OCI-M1 (cell line): ENCODE results near the gene ENOX1.
A peak's percentile ranks its signal among the peaks of the same experiment; 100 is the strongest.
"Not testable (repeated sequence)": the region's sequence is repeated elsewhere in the genome, so short reads cannot be mapped to it uniquely, and the experiment has no call there.

ENCODE experiments used
- DNase-seq: peaks from one replicate; lab custom pipeline; 2025; lab: John Stamatoyannopoulos, UW

The ENOX1 gene

DNA sequence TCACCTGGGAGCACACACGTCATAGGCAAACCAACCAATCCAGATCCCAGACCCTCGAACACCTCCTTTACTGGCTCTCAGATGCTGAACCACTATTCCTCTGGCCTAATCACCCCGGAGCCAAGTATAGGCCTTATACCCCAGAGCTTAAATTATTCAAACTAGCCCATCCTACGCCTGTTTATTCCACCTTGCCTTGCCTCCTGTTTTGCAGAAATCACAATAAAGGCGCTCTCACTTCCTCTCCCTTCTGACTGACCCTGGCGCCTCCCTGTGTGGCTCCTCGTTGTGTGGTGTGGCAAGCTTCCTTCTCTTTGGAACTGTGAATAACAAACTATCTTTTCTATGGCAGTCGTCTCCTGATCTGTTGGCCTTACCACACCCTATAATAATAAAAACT, 354.9 kb downstream of the ENOX1 start:
- DNase-seq = no peak

DNA sequence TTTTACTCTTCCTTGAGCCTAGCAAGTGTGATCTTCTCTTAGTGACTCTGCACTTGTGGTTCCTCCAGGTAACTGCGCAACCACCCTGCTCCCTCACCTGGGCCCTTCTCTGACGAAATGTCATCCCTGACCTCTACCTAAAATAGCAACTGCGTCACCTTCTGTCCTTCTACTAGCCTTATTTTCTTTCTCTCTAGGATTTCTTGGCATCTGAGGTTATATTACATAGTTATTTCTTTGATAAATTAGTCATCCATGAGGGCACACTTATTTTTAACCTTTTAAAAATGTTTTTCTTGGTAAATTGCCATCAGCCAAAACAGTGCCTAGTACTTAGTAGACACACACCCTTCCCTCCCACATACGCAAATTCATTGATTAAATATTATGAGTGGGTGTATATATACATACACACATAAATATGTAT, 355.5 kb downstream of the ENOX1 start:
- DNase-seq = no peak

DNA sequence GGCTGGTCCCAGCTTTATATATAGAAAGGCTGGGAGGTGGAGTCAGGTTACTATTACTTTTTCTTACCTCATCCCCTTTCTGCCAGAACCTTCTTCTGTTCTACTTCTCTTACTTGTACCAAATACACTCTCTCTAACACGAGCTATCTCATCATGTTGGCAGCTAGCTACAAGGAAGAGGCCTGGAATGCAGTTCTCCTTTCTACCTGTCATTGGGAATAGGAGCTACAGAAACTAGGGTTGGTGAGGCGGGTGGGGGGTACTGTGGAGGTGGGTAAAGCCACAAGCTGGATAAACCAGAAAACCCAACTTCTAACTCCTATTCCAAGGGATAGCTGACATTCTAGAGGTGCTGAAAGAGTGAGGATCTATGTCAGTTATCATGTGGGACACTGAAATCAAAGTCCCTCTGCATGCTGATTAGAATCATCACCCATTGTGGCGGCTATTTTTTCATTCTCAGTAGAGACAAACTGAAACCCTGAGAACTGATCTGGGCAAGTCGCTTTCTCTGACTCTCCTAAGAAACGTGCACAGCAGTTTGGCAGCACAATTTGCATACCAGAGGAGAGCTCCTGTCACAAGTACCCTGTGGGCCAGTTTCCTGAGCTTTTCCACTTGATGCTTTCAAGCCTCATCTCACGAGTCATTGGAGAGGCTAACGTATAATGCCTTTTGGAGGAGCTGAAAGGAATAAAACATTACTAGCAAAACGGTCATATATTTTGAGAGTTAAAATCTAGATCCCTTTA, 358.1 kb downstream of the ENOX1 start:
- no peak for DNase-seq

DNA sequence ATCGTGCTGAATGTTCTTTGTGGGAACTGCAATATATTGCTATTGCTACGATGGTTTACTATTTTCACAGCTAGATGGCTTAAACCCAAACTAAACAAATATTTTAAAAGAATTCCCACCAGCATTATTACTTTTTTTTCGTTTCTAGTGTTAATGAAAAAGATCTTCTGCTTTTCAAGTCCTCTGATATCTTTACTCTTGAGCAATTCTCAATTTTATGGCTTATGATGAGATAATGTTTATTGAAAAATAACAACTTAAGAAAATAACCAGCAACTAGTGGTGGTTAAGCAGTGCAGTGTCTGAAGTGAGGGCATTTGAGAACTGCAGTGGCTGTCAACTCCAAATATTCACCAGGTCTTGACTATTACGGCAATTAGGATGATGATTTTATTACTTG, 360.4 kb downstream of the ENOX1 start:
- DNase-seq = no peak

DNA sequence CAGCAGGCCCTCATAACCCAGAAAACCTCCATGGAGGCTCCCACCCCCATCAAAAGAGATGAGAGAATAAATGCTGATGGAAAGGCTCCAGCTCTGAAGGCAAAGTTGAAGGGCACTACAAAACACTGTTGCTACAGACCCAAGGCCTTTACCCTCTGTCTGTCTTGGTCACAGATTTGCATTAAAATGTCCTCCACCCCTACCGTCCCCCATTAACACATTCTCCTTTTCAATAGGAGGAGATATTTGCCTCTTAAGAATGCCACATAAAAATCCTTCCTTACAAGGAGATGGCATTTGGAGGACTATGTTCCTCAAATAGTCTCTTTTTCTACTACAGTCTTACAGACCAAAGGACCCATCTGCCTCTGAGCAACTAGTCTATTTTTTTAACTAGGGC, 361.5 kb downstream of the ENOX1 start:
- DNase-seq = no peak

DNA sequence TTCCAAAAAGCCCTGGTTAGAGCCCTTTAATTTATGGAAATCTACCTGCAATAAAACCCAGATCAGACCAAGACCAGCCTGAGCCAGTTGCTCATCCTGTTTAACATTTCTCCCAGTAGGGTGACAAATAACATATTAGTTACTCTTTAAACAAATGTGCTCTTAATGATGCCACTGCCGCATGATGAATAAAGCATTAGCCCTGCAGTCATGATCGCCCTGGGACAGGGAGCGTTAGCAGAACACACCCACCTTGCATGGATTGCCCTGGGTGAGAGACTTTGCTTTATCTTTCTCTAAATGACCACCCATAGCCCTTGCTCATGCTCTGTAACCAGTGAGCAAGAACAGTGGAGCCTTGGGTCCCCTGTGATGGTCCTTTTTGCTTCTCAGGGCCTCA, 362.4 kb downstream of the ENOX1 start:
- no peak for DNase-seq

DNA sequence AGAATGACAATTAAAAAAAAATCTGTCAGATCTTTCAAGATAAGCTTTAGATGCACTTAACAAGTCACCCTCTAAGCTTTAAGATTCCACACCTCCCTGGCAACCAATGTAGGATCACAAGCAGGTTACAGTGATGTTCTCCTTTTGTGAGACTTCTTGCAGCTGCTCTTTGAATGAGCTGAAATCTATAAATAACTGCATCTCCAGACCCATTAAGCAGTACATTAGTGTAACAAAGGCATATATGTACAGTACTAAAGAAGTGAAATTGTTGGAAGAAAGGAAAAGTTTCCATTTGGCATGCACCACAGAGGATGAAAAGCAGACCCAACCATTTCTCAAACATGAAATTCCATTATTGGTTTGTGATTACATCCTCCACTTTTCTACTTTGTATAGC, 364.7 kb downstream of the ENOX1 start:
- no peak for DNase-seq

DNA sequence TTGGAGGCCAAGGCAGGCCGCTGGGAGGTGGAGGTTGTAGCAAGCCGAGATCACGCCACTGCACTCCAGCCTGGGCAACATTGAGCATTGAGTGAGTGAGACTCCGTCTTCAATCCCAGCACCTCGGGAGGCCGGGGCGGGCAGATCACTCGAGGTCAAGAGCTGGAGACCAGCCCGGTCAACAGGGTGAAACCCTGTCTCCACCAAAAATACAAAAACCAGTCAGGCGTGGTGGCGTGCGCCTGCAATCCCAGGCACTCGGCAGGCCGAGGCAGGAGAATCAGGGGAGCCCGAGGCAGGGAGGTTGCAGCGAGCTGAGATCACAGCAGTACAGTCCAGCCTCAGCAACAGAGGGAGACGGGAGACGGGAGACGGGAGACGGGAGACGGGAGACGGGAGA, 369.9 kb downstream of the ENOX1 start:
- DNase-seq = not testable (repeated sequence)

DNA sequence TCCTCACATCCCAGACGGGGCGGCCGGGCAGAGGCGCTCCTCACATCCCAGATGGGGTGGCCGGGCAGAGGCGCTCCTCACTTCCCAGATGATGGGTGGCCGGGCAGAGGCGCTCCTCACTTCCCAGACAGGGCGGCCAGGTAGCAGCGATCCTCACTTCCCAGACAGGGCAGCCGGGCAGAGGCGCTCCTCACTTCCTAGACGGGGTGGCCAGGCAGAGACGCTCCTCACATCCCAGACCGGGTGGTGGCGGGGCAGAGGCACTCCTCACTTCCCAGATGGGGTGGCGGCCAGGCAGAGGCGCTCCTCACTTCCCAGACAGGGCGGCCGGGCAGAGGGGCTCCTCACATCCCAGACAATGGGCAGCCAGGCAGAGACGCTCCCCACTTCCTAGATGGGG, 370.4 kb downstream of the ENOX1 start:
- not testable (repeated sequence) for DNase-seq

DNA sequence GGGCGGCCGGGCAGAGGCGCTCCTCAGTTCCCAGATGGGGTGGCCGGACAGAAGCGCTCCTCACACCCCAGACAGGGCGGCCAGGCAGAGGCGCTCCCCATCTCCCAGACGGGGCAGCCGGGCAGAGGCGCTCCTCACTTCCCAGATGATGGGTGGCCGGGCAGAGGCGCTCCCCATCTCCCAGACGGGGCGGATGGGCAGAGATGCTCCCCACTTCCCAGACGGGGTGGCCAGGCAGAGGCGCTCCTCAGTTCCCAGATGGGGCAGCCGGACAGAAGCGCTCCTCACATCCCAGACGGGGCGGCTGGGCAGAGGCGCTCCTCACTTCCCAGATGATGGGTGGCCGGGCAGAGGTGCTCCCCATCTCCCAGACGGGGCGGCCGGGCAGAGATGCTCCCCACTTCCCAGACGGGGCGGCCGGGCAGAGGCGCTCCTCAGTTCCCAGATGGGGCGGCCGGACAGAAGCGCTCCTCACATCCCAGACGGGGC, 370.8 kb downstream of the ENOX1 start:
- not testable (repeated sequence) for DNase-seq

DNA sequence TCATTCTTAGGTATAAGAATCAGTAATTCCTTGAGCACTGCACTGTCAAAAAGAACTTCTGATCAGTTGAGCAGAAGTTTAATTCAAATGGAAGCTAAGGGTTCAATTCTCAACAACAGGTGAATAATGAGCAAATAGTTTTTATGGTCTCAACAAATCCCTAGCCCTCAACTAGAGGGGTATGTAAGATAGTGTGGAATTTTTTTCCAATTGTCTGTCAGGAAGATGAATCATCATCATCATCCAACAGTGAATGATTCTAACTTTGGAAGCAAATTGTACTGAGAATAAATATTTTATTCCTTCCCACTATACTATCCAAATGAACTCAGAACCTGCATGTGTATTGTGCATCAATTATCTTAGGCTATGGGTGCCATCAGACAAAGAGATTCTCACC, 372.7 kb downstream of the ENOX1 start:
- DNase-seq = no peak

DNA sequence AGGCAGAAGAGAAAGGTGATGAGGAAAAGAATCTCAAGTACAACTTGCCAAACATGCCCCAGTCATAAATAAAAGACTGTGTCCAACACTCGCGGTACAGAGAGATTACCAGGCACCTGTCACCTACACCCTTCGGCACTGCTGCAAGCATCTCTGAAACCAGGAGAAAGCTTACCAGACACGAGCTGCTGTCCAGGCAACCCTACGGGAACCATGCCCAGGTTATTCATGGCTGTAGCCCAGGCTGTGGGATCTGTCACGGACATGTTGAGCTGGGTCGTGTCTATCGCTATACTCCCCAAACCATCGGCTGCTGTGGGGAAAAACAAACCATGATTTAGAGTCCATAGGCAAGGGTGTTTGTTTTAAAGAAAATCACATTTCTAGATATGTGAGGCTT, 375.0 kb downstream of the ENOX1 start:
- no peak for DNase-seq

DNA sequence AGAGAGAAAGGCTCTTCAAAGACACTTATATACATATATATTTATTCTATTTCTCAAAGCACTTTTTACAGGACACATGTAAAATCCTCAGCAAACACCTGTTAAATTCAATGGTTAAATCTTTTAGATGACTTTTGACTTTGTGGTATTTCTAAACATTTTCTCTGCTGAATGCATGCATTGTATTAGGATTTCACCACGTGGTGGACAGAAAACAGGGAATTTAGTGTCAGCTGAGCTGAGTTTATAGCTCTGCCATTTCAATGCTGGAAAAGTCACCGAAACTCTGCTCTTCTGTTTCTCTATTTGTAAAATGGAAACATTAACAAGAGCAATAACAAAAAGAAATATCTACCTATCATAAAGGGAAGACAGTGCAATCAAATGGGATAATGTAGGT, 375.6 kb downstream of the ENOX1 start:
- DNase-seq = no peak

DNA sequence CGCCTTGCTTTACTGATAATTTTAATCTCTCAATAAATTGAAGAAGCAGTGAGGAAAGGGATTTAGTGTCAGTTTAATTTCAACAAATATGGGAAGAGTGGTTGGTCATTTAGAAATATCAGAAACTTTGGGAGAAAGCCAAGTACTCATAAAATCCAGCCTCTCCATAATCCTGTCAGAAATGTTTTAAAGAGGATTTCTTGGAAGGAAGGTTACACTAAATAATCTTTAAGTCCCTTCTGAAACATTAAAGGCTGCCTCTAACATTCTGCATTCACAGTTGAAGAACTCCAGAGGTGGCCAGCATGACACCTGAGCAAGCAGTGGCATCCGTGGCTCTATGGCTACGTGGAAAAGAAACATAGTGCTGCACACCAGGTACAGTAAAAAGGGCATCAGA, 378.5 kb downstream of the ENOX1 start:
- DNase-seq = no peak

DNA sequence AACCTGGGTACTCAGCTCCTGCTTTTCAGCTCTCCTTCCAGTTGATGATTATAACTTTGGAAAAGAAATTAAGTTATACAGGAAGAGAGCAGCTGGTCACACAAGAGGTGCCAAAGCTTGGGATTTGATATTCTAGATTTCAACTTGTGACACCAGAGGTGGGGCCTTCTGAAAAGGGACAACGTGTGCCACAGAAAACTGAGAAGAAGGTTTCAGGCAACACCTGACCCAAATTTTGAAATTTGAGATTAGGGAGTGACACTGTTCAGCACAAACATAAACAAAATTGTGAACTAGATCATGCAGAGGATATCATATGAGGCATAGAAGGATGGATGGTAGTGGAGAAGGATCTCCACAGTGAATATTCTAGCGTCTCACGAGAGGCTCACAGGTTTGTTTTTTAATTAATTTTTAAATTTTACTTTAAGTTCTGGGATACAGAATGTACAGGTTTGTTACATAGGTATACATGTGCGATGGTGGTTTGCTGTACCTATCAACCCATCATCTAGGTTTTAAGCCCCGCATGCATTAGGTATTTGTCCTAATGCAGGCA, 379.7 kb downstream of the ENOX1 start:
- DNase-seq = no peak

DNA sequence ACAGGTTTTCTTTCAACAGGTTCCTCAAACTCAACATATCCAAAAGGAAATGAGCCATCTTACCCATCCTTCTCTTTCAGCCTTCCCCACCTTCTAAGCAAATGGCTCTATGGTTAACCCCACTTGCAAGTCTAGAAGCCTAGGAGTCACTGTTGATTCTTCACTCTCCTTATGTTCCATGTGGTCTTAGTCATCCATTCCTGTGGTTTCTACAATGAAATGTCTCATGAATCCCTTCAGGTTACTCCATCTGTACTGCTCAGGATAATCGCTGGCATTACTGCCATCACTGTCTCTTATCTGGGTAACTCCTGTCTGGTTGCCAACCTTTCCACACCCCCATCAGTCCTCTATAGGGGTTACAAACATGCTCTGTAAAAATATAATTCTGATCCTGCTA, 381.3 kb downstream of the ENOX1 start:
- DNase-seq = no peak

DNA sequence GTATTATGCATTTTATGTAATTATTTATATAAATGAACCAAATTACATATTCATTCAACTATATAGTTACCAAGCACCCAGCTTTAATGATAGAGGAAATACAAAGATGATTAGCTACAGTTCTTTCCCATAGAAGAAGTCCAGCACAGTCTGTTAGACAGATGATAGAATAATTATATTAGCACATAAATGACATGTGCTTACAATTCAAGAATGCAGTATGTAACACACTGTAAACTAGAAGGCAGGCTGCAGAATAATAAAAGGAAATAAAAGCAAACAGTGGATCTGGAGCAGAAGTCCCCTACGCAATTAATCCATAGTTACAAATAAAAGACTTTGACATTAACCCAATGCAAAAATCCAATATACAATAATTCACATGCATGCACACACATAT, 384.4 kb downstream of the ENOX1 start:
- no peak for DNase-seq

DNA sequence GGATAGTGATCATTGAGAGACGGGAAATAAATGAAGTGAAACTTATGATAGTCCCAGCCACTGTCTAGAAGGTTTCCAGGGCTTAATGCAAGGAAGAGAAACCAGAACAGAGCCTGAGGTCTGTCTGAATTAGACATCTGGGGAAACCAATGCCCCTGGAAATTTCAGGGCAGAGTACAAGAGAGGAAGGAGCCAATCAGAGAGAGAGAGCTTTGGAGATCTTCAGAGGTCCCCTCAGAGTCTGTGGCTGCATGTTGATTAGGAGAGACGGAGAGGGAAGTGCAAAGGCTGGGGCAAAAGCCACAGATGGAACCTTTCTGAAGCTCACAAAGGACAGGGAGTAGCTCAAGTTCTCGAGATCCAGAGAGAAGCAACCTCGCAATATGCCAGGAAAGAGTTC, 385.4 kb downstream of the ENOX1 start:
- DNase-seq = peak; percentile 28

DNA sequence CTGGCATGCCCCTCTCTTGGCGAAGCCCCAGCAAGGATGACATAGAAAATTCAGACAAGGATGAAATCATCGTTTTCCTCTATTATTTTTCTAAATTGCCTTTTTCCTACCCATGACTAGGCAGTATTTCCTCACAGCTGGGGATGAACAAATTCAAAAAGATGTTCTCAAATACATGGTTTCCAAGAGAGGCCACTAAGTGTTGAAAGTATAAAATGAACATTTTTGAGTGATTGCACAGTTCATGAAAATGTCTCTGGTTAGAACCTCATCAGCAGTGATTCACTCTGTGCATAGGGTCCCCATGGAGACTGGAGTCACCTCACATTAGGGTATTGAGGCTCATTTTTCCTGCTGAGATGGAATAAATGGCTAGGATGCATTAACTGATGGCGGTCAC, 389.7 kb downstream of the ENOX1 start:
- DNase-seq = no peak

DNA sequence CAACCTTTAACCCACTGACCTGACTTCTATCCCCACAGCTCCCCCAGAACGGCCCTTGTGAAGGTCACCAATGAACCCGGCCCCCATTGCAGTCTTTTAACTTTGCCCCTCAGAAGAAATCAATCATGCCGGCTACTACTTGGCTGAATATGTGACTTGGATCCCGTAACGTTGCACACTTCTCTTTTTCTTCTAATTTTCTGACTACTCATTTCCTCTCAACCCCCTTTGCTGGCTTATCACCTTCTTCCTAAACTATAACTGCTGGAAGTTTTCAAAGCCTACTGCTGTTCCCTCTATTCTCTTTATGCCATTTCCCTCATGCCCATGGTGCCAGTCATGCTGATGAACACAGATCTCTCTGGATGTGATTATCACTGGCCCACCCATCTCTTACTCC, 395.7 kb downstream of the ENOX1 start:
- DNase-seq = peak; percentile 17

DNA sequence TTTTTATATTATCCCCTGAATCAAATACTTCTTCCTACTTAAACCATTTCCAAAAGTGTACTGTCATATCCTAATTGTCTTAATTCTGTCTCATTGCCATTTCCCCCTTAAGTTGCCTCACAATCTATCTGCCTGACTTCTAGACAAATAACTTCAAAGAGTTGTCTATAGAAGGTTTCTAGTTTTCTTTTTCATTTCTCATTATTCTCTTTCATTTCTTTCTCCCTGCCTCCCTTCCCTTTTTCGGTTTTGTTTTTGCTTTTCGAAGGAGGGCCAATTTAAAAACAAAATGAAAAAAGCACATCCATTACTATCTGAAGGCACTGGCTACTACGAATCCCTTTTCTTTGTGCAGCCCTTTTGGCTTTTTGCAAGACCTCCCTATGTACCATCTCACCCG, 396.2 kb downstream of the ENOX1 start:
- DNase-seq = no peak

DNA sequence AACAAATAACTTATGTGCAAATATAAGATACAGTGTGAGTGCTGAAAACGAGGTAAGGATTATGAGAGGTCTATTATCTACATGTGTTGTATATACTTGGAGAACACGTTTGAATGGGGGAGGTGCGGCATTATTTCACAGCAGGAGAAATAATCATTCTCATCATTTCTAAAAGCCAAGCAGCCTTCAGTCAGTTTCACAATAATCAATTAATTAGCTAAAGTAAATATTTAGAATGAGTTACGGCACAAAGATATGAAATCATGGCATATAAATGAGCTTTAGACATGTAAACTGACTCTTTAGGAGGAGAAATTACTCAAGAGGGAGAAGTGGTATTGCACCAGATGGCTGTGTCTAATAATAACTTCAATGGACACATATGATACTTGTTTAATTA, 396.8 kb downstream of the ENOX1 start:
- no peak for DNase-seq

DNA sequence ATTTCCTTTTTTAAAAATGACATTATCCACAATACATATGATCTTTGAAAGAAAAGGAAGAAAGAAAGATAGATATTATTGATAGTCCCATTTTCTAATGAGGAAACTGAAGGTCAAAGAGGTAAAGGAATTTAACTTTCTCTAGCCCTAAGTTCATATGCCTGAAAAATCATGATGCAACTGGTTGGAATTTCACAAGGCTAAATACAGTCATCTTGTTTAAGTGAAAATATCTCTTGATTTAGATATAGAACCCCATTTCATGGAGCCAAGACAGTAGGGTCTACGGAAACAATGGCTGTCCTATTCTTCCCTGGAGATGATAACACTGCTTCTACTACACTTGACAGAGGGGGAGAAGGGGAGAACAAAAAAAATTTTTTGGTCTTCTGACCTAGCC, 397.2 kb downstream of the ENOX1 start:
- DNase-seq = no peak
